Astrocyte of the hippocampus (primary cell): Measurements from ENCODE around the gene ZNF487.
"Not testable (repeated sequence)": the region's sequence is repeated elsewhere in the genome, so short reads cannot be mapped to it uniquely, and the experiment has no call there.

Experiments
- DNase-seq: peaks from one replicate; pipeline ENCODE4 v3.0.0; 2011; ENCODE audit warnings: low read depth, low spot score

ZNF487 gene

DNA sequence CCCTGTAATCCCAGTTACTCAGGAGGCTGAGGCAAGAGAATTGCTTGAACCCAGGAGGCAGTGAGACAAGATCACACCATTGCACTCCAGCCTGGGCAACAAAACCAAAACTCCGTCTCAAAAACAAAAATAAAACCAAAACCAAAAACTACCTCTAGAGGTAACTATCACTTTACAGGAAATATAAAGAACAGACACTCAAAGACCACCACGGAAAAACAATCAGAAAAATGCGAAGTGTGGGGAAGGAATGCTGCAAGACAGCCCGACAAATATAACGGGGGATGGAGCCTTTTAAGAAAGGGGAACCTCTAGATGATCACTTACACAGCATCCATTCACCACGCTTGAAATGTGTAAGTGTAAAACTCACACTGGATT, 32.2 kb upstream of the ZNF487 start:
- DNase-seq: no peak

- DNase-seq: peak; percentile 80
Measured at GRCh38 chr10:43407148-43407575, 29.7 kb upstream of the ZNF487 start.

DNA sequence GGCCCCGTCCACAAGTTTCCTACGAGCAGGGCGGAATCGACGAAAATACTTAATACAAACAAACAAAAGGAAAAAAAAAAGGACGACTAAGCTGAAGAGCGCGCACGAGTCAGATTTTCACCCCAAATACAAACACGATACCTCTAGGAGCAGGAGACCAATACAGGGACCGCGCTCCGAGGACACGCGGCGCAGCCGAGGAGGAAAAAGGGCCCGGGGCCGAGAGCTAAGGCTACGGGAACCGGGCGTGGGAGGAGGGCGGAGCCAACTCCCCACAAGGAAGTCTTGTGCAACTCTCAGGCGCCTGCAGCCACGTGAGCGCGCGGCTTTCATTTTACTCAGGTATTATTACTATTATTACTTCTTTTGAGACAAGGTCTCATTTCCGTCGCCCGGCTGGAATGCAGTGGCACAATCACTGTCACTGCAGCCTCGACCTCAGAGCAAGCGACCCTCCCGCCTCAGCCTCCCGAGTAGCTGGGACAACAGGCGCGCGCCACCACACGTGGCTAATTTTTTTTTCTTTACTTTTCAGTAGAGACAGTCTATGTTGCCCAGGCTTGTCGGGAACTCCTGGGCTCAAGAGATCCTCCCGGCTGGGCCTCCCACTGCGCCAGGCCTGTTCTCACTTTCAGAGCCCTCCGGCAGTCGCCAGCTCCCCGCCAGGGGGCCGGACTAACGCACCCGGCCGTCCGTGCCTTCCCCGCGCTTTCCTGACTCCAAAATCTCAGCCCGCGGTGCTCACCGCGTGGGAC, 29.2 kb upstream of the ZNF487 start:
- DNase-seq: peak; percentile 93

- DNase-seq: no peak
Measured at GRCh38 chr10:43408331-43408709, 28.6 kb upstream of the ZNF487 start.

- DNase-seq: peak; percentile 99
Measured at GRCh38 chr10:43408710-43409384, 28.1 kb upstream of the ZNF487 start, which contains the start of gene HNRNPF. Gene HNRNPF, minus strand, starts transcription at chr10:43409186. Its CDS starts 21,302 bp downstream, at chr10:43387884.

DNA sequence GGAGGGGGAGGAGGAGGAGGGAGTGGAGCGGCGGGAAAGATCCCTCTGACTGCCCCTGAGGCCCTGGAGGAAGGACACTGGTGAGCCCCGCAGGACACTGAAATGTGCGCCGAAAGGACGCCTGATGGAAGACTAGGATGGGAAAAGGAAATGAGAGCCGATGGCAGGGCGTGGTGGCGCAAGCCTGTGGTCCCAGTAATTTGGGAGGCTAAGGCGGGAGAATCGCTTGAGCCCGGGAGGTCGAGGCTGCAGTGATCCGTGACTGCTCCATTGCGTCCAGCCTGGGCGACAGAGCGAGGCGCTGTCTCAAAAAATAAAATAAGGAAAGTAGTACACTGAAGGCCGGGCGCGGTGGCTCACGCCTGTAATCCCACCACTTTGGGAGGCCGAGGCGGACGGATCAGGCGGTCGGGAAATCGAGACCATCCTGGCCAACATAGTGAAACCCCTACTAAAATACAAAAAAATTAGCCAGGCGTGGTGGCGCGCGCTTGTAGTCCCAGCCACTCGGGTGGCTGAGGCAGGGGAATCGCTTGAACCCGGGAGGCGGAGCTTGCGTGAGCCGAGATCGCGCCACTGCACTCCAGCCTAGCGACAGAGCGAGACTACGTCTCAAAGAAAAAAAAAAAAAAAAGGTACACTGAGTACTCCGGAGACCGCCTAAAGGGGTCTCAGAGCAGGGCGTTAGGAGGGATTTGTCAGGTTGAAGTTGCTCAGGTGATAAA, 27.4 kb upstream of the ZNF487 start:
- no peak for DNase-seq

DNA sequence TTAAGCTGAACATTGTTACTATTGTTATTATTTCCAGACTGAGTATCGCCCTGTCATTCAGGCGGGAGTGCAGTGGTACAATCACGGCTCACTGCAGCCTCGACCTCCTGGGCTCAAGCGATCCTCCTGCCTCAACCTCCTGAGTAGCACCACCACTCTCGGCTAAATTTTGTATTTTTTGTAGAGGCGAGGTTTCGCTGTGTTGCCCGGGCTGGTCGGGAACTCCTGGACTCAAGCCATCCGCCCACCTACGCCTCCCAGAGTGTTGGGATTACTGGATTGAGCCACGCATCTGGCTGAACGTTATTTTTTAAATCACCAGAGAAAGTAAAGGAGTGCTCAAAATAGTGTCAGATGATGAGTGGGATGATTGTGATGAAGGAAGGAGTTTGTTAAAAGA, 26.6 kb upstream of the ZNF487 start:
- DNase-seq: no peak

DNA sequence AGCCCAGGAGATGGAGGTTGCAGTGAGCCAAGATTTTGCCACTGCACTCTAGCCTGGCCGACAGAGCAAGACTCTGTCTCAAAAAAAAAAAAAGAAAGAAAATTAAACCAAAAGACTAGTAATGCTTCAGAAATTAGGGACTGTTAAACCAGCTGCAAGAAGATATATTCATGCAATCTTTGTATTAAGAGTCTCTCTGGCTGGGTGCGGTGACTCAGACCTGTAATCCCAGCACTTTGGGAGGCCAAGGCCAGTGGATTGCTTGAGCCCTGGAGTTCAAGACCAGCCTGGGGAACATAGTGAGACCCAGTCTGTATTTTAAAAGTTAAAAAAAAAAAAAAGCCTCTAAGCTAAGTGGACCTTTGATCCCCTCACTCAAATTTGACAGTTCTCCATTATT, 25.4 kb upstream of the ZNF487 start:
- no peak for DNase-seq

- DNase-seq: no peak
Measured at GRCh38 chr10:43415544-43415943, 21.4 kb upstream of the ZNF487 start.

DNA sequence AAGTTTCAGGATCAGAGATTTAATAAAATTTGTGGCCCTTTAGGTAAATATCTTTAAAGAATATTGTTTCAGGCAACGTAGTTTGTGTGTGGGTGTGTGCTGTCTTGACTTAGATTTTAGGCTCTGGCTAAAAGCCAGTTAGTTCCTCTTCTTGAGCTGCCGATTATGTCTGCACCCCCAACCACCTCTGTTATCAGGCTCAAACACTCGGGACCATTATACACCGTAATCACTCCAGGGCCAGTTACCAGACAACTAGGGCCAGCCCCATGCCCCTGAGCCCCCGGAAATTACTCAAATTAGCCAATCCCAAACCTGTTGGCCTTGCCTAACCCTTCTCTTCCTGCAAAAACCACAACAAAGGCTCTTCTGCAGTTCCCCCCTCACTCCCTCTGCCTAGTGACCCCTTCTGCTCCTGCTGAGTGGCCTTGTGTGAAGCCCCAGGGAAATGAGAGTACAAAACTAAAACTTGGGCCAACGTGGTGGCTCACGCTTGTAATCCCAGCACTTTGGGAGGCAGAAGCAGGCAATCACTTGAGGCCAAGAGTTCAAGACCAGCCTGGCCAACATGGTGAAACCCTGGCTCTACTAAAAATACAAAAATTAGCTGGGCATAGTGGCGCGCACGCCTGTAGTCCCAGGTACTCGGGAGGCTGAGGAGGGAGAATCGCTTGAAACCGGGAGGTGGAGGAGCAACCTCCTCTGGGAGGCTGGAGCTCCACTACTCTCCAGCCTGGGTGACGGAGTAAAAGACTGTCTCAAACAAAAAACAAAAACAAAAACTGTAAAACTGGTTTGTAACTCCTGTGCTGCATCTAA, 18.8 kb upstream of the ZNF487 start:
- no peak for DNase-seq

DNA sequence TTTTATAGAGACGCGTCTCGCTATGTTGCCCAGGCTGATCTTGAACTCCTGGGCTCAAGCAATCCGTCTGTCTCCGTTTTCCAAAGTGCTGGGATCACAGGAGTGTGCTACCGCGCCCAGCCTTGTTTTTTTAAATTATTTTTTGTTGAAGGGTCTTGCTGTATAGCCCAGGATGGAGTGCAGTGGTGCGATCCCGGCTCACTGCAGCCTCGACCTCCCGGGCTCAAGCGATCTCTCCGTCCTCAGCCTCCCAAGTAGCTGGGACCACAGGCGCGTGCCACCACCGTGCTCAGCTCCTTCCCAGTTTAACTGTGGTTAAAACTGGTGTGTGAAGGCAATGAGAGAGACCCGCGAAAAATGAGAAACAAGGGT, 16.9 kb upstream of the ZNF487 start:
- no peak for DNase-seq

- DNase-seq: peak; percentile 92
Measured at GRCh38 chr10:43420369-43421200, 16.3 kb upstream of the ZNF487 start.

DNA sequence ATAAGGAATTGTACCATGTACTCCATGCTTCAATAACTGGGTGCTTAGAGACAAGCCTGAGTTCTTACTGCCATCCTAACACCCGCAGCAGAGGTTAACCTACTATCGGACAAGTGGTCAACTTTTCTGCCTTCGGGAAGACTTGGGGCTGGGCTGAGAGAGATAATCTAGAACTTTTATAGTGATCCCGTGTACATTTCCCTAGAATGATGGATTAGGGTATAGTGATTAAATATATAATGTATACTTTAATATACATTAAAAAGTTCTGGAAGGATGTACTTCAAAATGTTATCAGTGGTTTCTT, 15.8 kb upstream of the ZNF487 start:
- DNase-seq: no peak

GRCh38 chr10:43421519-43421918, 15.4 kb upstream of the ZNF487 start:
- no peak for DNase-seq

GRCh38 chr10:43421944-43422343, 15.0 kb upstream of the ZNF487 start:
- not testable (repeated sequence) for DNase-seq

DNA sequence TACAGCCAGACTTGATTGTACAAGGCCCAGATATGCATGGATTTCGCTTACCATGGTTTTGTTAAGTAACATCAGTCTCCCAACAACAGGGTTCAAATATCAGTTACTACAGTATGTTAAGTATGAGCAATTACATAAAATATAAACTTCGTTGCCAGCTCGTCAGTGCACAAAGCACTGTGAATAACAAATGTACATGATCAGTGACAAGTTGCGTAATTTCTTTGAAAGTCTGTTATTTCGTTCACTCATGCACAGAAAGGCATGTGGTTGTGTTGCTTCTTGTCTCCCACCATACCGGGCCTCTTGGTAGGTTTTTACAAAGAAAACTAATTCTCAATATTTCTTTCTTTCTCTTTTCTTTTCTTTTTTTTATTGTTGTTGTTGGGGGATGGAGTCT, 12.5 kb upstream of the ZNF487 start:
- no peak for DNase-seq

DNA sequence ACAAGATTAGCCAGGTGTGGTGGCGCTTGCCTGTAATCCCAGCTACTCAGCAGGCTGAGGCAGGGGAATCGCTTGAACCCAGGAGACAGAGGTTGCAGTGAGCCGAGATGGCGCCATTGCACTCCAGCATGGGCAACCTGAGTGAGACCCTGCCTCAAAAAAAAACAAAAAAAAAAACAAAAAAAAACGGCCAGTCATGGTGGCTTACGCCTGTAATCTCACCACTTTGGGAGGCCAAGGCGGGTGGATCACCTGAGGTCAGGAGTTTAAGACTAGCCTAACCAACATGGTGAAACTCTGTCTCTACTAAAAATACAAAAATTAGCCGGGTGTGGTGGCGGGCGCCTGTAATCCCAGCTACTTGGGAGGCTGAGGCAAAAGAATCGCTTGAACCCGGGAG, 10.4 kb upstream of the ZNF487 start:
- not testable (repeated sequence) for DNase-seq

DNA sequence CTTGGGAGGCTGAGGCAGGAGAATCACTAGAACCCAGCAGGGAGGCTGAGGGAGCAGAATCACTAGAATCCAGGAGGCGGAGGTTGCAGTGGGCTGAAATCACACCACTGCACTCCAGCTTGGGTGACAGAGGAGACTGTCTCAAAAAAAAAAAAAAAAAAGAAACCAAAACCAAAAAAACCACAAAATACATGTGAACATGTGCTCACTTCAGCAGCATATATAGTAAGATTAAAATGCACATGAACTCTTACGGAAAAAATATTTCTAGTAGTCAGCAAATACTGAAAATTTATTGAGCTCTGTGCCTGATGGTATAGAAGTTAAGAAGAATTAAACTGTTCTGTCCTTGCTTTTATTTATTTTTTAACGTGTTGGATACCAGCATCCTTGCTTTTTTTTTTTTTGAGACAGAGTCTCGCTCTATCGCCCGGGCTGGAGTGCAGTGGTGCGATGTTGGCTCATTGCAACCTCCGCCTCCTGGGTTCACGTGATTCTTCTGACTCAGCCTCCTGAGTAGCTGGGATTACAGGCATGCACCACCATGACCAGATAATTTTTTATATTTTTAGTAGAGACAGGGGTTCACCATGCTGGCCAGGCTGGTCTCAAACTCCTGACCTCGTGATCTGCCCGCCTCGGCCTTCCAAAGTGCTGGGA, 9.6 kb upstream of the ZNF487 start:
- no peak for DNase-seq

DNA sequence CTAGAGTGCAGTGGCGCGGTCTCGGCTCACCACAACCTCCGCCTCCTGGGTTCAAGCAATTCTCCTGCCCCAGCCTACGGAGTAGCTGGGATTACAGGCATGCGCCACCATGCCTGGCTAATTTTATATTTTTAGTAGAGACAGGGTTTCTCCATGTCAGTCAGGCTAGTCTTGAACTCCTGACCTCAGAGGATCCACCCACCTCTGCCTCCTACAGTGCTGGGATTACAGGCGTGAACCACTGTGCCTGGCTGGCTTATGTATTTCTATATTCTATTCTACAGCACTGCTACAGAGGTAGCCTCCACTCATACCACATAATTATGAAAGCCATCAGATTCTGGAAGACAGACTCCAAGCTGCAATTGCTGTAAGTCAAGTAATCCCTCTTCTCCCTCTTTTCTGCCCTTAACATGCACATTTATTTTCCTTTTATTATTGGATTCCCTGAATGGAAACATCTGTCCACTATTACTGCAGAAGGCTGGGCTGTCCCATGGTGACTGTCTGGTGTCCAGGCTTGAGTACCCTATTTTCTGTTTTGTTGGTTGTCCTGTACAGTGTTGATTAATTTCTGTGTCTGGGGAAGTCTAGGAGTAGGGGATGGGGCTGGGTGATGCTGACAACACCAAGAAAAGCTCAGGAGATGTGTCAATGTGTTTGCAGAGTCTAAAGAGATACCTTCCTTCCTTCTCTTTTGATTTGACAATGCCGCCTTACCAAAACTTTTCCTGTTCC, 5.8 kb upstream of the ZNF487 start:
- no peak for DNase-seq
